Sigmoid colon (tissue), 7 donors: ENCODE measurements around the gene SMIM44. TPM values are rescaled to one million over a fixed set of nuclear protein-coding genes. Genes with fewer than 3 reads are reported as not detected.

Source experiments
- DNase-seq: peaks from one replicate; pipeline ENCODE4 v3.0.0-alpha.2; 2019
- H3K27ac ChIP-seq, 4 donors: fragments of 200-600 bp; sonication (generic); one replicate each; pipeline ENCODE4 v1.5.1; 2016 to 2019; ENCODE audit warnings: mild to moderate bottlenecking in 1 of 4
- H3K27me3 ChIP-seq, 3 donors: fragments of 200-600 bp; sonication (generic); one replicate each; pipeline ENCODE4 v1.5.1; 2019; ENCODE audit warnings: mild to moderate bottlenecking in 1 of 3
- H3K36me3 ChIP-seq, 4 donors: fragments of 200-600 bp; sonication (generic); one replicate each; pipeline ENCODE4 v1.5.1; 2016 to 2019
- H3K4me1 ChIP-seq, 4 donors: fragments of 200-600 bp; sonication (generic); one replicate each; pipeline ENCODE4 v1.5.1; 2017 to 2019
- H3K4me3 ChIP-seq, 4 donors: fragments of 200-600 bp; sonication (generic); one replicate each; pipeline ENCODE4 v1.5.1; 2017 to 2019; ENCODE audit warnings: mild to moderate bottlenecking in 2 of 4, moderate library complexity in 1 of 4
- H3K9me3 ChIP-seq, 4 donors: fragments of 200-600 bp in 3 of 4; sonication (generic) in 3 of 4; one replicate each; pipeline versions ENCODE4 v1.5.1 to v1.6.1; 2013 to 2019
- EP300 ChIP-seq, 4 donors: sonication (generic); formaldehyde crosslinking; IDR thresholded peaks; one replicate each; pipeline ENCODE4 v1.6.1; 2017; ENCODE audit warnings: antibody characterized with exemption in 4 of 4
- POLR2A ChIP-seq, 2 donors: fragments of 450-650 bp; IDR thresholded peaks; one replicate each; pipeline ENCODE4 v1.6.1; 2016; ENCODE audit warnings: antibody characterized with exemption in 2 of 2, mild to moderate bottlenecking in 2 of 2, moderate library complexity in 2 of 2
- POLR2AphosphoS5 ChIP-seq, 4 donors: sonication (generic); formaldehyde crosslinking; IDR thresholded peaks; one replicate each; pipeline ENCODE4 v1.6.1; 2017; ENCODE audit warnings: antibody characterized with exemption in 4 of 4
- WGBS, 2 donors: extraction: QIAGEN DNeasy Blood & Tissue Kit; methylation state at CpG; one replicate each; pipeline ENCODE4 v1.1.7; 2013; 5-methylcytosine and 5-hydroxymethylcytosine counted together
- intact Hi-C: fragments of 100-400 bp; cut with DNase I; formaldehyde crosslinking; loops from one replicate; pipeline ENCODE4 v1.15.1; 2023
- polyA plus RNA-seq, 3 donors: library from polyadenylated mRNA; stranded (reverse); fragments of 200-250 nt; gene quantifications; one replicate each; pipeline ENCODE4 v1.2.3, GENCODE V29; 2013
- total RNA-seq, 4 donors: library from RNA; depleted of rRNA; stranded (reverse); fragments of >200 nt; gene quantifications; one replicate each; pipeline ENCODE4 v1.1.0, GENCODE V29; 2016
- TF ChIP-seq, protein P1 (sequence below), 4 experiments: fragments of 450-650 bp in 3 of 4; fragments of 200-600 bp in 1 of 4; IDR thresholded peaks; one replicate each; pipeline ENCODE4 v1.5.1; 2016 to 2019; ENCODE audit warnings: antibody characterized with exemption in 4 of 4, mild to moderate bottlenecking in 3 of 4, moderate library complexity in 2 of 4
- donor health status: healthy with polysubstance abuse.
- donor health status: Bipolar disorder and iron deficiency.
- donor health status: healthy.

The SMIM44 gene
- total and polyA plus RNA-seq, 7 donors, result 2.9 TPM; not detected in 6

DNA sequence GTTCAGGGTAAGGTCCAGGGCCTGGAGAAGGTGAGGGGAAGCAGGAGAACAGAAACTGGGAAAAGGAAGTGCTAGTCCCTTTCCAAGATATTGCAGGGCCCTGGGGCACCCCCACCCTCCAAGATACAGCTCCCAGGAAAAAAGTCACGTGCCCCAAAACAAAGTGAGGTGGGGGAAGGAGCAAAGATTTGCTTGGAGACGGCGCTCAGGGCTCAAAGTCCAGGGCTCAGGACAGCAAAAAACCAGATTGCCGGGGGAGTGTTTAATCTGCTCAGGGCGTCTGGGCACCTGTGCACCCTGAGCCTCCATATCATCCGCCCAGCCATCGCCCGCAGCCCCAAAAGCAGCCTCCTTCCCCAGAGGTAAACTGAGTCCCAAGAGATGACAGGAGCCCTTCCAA is 9.2 kb downstream of the SMIM44 start:
- TF ChIP-seq POLR2AphosphoS5 (IDR thresholded peaks at IDR 0.05) (no peak), POLR2A (IDR thresholded peaks at IDR 0.05) (no peak), EP300 (IDR thresholded peaks at IDR 0.05) (no peak)
- TF ChIP-seq, protein P1, sequence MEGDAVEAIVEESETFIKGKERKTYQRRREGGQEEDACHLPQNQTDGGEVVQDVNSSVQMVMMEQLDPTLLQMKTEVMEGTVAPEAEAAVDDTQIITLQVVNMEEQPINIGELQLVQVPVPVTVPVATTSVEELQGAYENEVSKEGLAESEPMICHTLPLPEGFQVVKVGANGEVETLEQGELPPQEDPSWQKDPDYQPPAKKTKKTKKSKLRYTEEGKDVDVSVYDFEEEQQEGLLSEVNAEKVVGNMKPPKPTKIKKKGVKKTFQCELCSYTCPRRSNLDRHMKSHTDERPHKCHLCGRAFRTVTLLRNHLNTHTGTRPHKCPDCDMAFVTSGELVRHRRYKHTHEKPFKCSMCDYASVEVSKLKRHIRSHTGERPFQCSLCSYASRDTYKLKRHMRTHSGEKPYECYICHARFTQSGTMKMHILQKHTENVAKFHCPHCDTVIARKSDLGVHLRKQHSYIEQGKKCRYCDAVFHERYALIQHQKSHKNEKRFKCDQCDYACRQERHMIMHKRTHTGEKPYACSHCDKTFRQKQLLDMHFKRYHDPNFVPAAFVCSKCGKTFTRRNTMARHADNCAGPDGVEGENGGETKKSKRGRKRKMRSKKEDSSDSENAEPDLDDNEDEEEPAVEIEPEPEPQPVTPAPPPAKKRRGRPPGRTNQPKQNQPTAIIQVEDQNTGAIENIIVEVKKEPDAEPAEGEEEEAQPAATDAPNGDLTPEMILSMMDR (IDR thresholded peaks at IDR 0.05), result no peak
- intact Hi-C loops, result no loop called here
- H3K27ac ChIP-seq, result no peak overlapping the region

DNA sequence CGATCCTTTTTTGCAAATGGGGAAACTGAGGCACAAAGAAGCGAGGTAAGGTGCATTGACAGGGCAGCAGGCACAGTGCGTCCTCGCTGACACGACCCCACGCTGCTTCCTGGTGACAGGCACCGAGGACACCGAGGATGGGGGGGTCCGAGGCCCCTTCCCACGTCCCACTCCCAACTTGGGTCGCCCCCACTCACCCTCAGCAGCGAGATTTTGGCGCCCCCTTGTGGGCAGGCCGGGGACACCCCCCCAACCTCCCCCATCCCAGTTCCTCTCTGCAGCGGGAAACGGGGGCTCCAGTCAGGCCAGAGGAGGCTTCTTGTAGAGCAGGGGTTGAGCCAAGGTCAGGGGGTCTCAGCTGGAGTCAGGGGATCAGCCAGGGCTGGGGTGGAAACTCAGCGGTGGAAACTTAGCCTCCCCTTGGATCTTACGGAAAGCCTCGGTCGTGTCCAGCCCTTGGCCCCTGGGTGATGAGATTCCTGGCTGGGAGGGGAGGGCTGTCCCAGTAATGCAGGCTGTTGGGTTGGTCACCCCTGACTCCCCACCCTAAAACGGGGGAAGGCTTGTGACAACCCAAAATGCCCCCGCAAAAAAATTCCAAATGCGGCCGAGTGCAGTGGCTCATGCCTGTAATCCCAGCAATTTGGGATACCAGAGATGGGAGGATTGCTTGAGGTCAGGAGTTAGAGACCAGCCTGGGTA is 11.1 kb downstream of the SMIM44 start:
- H3K4me1 ChIP-seq, result peaks cover 0 to 40% (median 30%) of the 10 kb centered on the region in 4 donors
- no peak for DNase-seq
- peak overlapping the region in 1 of 4 donors; percentile 92 for H3K27ac ChIP-seq
- no peak overlapping the region for H3K4me3 ChIP-seq
- TF ChIP-seq POLR2AphosphoS5 (IDR thresholded peaks at IDR 0.05), result peak in 1 of 4 donors; percentile 37
- TF ChIP-seq, protein P1 (IDR thresholded peaks at IDR 0.05), result peak; percentile 84 to 96 (median 92)
- no peak for TF ChIP-seq EP300 (IDR thresholded peaks at IDR 0.05)
- intact Hi-C loops, result loop anchor here (2.0 kb wide), 1 partner anchor 167 kb away; no protein-coding TSS in a partner anchor
- H3K9me3 ChIP-seq, result no peaks in the 10 kb centered on the region
- 27 to 39% methylated on average over 24 of the region's 24 CpGs for WGBS, 2 donors
- H3K36me3 ChIP-seq, result no peaks in the 10 kb centered on the region
- peaks cover 0 to 6% (median 6%) of the 10 kb centered on the region in 3 donors for H3K27me3 ChIP-seq

More for the DNA sequence above, 9.2 kb downstream of the SMIM44 start:
- Histone ChIP-seq H3K4me1 (peaks cover 0 to 23% (median 20%) of the 10 kb centered on the region in 4 donors), H3K4me3 (no peak overlapping the region), H3K9me3 (no peaks in the 10 kb centered on the region), H3K27me3 (peaks cover 0 to 10% (median 7%) of the 10 kb centered on the region in 3 donors), H3K36me3 (no peaks in the 10 kb centered on the region)
- no peak for DNase-seq
- WGBS, 2 donors, result 17 to 69% methylated on average over 8 of the region's 8 CpGs

DNA sequence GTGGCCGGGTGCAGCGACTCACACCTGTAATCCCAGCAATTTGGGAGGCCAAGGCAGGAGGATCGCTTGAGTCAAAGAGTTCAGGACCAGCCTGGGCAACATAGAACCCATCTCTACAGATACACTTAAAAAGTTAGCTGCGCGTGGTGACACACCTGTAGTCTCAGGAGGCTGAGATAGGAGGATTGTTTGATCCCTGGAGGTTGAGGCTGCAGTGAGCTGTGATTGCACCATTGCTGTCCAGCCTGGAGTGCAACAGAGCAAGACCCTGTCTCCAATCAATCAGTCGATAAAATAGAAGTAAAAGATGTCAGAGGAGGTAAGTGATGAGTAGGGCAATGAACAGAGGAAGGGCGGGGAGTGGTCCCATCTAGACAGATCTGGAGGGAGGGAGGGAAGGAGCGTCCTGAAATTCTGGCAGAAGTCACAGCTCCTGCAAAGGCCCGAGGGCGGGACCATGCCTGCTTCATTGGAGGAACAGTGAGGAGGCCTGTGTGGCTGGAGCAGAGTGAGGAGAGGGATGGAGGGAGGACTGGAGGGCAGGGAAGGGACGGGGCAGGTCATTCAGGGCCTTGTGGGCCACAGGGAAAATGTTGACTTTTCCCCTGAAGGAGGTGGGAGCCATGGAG is 12.6 kb downstream of the SMIM44 start:
- H3K4me3 ChIP-seq, result no peak overlapping the region
- no peaks in the 10 kb centered on the region for H3K9me3 ChIP-seq
- 56 to 74% methylated on average over 11 of the region's 11 CpGs for WGBS, 2 donors
- peaks cover 0 to 55% (median 45%) of the 10 kb centered on the region in 4 donors for H3K4me1 ChIP-seq
- peak overlapping the region; percentile 52 to 92 (median 76) for H3K27ac ChIP-seq
- intact Hi-C loops, result no loop called here
- DNase-seq, result no peak
- peaks cover 0 to 6% (median 6%) of the 10 kb centered on the region in 3 donors for H3K27me3 ChIP-seq
- H3K36me3 ChIP-seq, result no peaks in the 10 kb centered on the region
- TF ChIP-seq POLR2A (IDR thresholded peaks at IDR 0.05) (no peak), POLR2AphosphoS5 (IDR thresholded peaks at IDR 0.05) (no peak), EP300 (IDR thresholded peaks at IDR 0.05) (no peak)
- TF ChIP-seq, protein P1 (IDR thresholded peaks at IDR 0.05), result no peak

DNA sequence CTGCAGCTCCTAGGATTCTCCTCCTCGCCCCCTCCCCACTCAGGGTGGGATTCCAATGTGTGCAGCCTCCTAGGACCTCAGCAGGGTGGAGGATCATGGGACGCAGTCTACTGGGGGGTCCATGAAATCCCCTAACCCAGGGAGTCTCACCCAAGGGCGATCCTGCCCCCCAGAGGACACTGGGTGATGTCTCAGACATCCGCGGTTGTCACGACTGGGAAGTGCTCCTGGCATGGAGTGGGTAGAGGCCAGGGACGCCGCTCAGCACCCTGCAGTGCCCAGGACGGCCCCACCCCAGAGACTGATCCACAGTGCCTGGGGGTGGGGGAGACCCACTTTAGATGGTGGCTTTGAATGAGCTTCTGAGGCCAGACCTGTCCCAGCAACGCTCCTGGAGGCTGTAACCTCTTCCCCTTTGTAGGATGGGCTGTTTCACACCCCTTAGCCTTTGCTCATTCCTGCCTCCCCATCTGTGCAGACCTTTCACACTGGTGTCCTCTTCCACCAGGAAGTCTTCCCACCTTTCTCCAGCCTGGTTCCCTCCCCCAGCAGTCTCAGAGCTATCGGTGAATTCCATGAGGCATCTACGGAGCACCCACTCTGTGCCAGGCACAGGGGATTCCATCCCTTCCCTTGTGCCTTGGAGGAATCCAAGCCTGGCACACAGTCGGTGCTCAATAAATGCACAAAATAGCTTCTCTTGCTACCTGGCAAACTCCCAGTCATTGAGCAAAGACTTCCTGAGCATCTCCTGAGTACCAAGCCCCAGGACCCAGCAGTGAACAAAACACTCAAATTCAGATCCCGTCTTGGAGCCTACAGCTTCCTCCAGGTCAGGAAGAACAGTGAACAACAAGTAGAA is 13.4 kb downstream of the SMIM44 start:
- Histone ChIP-seq H3K27me3 (peaks cover 0 to 6% (median 6%) of the 10 kb centered on the region in 3 donors), H3K4me3 (no peak overlapping the region), H3K4me1 (peaks cover 0 to 62% (median 50%) of the 10 kb centered on the region in 4 donors), H3K27ac (peak overlapping the region; percentile 52 to 92 (median 76)), H3K36me3 (no peaks in the 10 kb centered on the region), H3K9me3 (no peaks in the 10 kb centered on the region)
- 58 to 60% methylated on average over 14 of the region's 14 CpGs for WGBS, 2 donors
- DNase-seq, result no peak
- TF ChIP-seq POLR2AphosphoS5 (IDR thresholded peaks at IDR 0.05), result peak in 3 of 4 donors; percentile 18 to 63 (median 35)
- TF ChIP-seq, protein P1 (IDR thresholded peaks at IDR 0.05), result no peak
- intact Hi-C loops, result loop anchor here (5.0 kb wide), 1 partner anchor 38 kb away; no protein-coding TSS in a partner anchor
